ENCODE results near the gene CERS3. TPM values are rescaled to one million over a fixed set of nuclear protein-coding genes. Genes with fewer than 3 reads are reported as not detected.

CERS3 gene
- total RNA-seq, 1 donor from 2014 or later, result not detected

DNA sequence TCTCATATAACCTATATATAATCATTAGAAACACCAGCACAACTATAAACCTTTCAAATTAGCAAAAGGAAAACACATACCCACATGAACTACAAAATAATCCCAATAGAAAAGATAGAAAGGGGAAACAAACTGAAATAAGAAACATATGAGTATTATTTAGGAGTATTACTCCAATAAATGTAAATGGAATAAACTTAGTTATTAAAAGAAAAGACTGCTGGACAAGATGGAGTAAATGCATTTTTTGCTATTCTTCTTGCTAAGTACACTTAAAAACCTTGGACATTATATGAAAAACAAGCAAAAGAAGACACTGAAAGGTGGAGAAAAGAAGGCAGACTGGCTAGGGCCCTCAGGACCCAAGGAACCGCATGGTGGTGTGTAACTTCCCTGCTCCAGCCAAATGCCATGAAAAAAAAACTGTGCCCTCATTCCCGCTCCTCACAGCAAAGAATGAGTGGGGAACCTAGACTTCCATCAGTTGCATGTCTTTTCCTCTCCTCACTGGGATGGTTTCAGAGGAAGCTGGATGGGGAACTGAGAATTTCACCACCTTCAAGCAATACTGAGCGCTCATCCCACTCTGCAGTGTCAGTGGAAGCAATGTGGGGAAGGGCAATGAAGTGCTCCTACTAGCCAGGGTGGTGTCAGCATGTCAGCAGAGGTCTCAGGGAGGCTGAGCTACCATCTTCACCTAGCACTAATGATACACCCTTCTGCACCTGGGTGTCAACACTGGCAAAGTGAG lies 143.3 kb downstream of the CERS3 start:
- H3K9me3 Mint-ChIP-seq (ENCODE audit: unreplicated experiment), result peaks cover 14% of the 10 kb centered on the region
- H3K27me3 Mint-ChIP-seq (ENCODE audit: unreplicated experiment), result no peaks in the 10 kb centered on the region
- DNase-seq (ENCODE audit: low spot score), result no peak
- H3K36me3 Mint-ChIP-seq (ENCODE audit: low read depth, unreplicated experiment), result peaks cover 16% of the 10 kb centered on the region
- no peaks in the 10 kb centered on the region for H3K4me1 Mint-ChIP-seq (ENCODE audit: unreplicated experiment)
- no peak overlapping the region for H3K27ac Mint-ChIP-seq (ENCODE audit: unreplicated experiment)
- TF ChIP-seq, protein P1, sequence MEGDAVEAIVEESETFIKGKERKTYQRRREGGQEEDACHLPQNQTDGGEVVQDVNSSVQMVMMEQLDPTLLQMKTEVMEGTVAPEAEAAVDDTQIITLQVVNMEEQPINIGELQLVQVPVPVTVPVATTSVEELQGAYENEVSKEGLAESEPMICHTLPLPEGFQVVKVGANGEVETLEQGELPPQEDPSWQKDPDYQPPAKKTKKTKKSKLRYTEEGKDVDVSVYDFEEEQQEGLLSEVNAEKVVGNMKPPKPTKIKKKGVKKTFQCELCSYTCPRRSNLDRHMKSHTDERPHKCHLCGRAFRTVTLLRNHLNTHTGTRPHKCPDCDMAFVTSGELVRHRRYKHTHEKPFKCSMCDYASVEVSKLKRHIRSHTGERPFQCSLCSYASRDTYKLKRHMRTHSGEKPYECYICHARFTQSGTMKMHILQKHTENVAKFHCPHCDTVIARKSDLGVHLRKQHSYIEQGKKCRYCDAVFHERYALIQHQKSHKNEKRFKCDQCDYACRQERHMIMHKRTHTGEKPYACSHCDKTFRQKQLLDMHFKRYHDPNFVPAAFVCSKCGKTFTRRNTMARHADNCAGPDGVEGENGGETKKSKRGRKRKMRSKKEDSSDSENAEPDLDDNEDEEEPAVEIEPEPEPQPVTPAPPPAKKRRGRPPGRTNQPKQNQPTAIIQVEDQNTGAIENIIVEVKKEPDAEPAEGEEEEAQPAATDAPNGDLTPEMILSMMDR (IDR thresholded peaks at IDR 0.05; ENCODE audit: unreplicated experiment), result no peak
- no peak overlapping the region for H3K4me3 Mint-ChIP-seq (ENCODE audit: unreplicated experiment)

DNA sequence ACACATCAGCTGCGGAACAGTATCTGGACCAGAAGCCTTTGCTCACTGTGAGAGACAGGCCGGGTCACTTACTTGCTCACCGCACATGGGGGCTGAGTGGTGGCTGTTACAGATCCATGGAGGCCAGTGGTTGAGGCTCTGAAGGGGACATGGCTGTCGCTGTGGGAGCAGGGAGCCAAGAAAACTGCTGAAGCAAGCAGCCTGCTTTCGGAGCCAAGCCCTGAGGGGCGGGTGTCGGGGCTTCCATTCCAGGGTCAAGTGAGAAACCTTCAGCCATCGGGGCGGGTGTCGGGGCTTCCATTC lies 144.7 kb downstream of the CERS3 start:
- Mint-ChIP-seq H3K4me3 (ENCODE audit: unreplicated experiment) (no peak overlapping the region), H3K27me3 (ENCODE audit: unreplicated experiment) (no peaks in the 10 kb centered on the region), H3K9me3 (ENCODE audit: unreplicated experiment) (peaks cover 14% of the 10 kb centered on the region), H3K36me3 (ENCODE audit: low read depth, unreplicated experiment) (peaks cover 20% of the 10 kb centered on the region), H3K27ac (ENCODE audit: unreplicated experiment) (no peak overlapping the region), H3K4me1 (ENCODE audit: unreplicated experiment) (no peaks in the 10 kb centered on the region)
- DNase-seq (ENCODE audit: low spot score), result no peak
- TF ChIP-seq, protein P1 (IDR thresholded peaks at IDR 0.05; ENCODE audit: unreplicated experiment), result no peak

DNA sequence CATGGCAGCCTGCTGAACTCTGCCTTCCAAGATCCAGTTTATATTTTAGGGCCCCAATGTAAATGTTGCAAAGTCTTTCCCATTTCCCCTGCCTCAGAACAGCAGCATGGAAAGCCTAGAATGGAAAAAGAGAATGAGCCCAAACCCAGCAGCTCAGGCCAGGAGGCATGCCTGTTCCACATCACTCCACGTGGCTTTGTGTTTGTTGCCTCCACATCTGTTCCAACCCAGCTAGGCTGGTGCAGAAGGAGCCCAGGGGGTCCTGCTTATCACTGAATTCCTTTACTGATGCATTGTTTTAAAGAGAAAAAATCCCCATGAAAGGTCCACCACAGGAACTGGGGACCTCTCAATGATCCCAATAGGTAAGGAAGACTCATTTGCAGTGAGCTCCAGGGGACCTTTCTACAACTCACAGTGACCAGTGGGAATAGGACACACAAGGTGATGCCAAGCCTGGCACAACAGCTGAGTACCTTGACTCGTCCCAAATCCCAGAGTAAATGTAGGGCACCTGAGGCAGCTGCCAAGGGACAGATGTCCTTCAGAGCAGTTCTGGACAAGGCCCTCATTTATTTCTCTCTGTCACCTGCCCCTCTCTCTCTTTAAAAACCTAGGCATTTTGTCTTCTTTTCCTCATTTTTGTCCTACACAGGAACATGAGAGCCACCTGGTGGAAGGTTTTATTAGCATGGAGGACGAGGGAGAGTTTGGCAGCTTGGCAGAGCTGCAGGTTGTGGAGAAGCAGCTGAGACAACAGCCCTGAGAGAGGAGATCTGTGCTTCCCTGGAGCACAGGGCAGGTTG lies 145.2 kb downstream of the CERS3 start:
- peak; percentile 42 for DNase-seq (ENCODE audit: low spot score)
- no peak overlapping the region for H3K4me3 Mint-ChIP-seq (ENCODE audit: unreplicated experiment)
- H3K9me3 Mint-ChIP-seq (ENCODE audit: unreplicated experiment), result peaks cover 14% of the 10 kb centered on the region
- TF ChIP-seq, protein P1 (IDR thresholded peaks at IDR 0.05; ENCODE audit: unreplicated experiment), result peak; percentile 40
- H3K27me3 Mint-ChIP-seq (ENCODE audit: unreplicated experiment), result no peaks in the 10 kb centered on the region
- H3K4me1 Mint-ChIP-seq (ENCODE audit: unreplicated experiment), result no peaks in the 10 kb centered on the region
- H3K27ac Mint-ChIP-seq (ENCODE audit: unreplicated experiment), result no peak overlapping the region
- H3K36me3 Mint-ChIP-seq (ENCODE audit: low read depth, unreplicated experiment), result peaks cover 20% of the 10 kb centered on the region

DNA sequence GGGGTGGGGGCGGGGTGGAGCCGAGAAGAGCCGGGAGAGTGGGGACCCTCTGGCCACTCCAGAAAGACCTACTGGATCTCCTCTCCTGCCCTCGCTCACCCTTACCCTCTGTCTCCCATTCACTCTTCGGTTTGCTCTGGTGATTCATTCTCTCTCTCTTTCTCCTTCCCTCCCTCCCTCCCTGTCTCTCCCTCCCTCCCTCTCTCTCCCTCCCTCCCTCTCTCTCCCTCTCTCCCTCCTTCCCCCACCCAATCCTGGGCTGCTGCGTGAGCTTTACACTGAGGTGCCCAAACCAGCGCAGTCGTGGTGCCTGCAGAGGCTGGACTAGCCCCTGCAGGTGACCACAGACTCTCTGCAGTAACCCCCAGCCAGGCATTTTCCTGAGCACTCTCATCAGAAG lies 154.8 kb downstream of the CERS3 start:
- TF ChIP-seq, protein P1 (IDR thresholded peaks at IDR 0.05; ENCODE audit: unreplicated experiment), result no peak
- H3K4me1 Mint-ChIP-seq (ENCODE audit: unreplicated experiment), result peaks cover 6% of the 10 kb centered on the region
- DNase-seq (ENCODE audit: low spot score), result no peak
- no peaks in the 10 kb centered on the region for H3K9me3 Mint-ChIP-seq (ENCODE audit: unreplicated experiment)
- peak overlapping the region; percentile 59 for H3K4me3 Mint-ChIP-seq (ENCODE audit: unreplicated experiment)
- peaks cover 10% of the 10 kb centered on the region for H3K27me3 Mint-ChIP-seq (ENCODE audit: unreplicated experiment)
- no peak overlapping the region for H3K27ac Mint-ChIP-seq (ENCODE audit: unreplicated experiment)
- H3K36me3 Mint-ChIP-seq (ENCODE audit: low read depth, unreplicated experiment), result peaks cover 12% of the 10 kb centered on the region

All from endothelial cell (in vitro differentiated cells).